Measurements from ENCODE around the gene IMPA2. TPM values are rescaled to one million over a fixed set of nuclear protein-coding genes. Genes with fewer than 3 reads are reported as not detected.

The IMPA2 gene
- total RNA-seq, 1 experiment from 2014 or later = 55.8 TPM

Other genes starting within 250 kb of the IMPA2 start
- gene CHMP1B, start 130.1 kb upstream of the IMPA2 start, total RNA-seq (2014; rRNA removed; shearing (Covaris generic)) = 37.8 and 38.0 TPM in 2 replicates
- gene MPPE1, start 73.2 kb upstream of the IMPA2 start, total RNA-seq (2014; rRNA removed; shearing (Covaris generic)) = 13.5 and 21.3 TPM in 2 replicates
- not detected in 2 replicates for gene ANKRD62, start 112.3 kb downstream of the IMPA2 start, total RNA-seq (2014; rRNA removed; shearing (Covaris generic))

Data from G401 (cell line).